ENCODE results near the gene EDRF1.

DNA sequence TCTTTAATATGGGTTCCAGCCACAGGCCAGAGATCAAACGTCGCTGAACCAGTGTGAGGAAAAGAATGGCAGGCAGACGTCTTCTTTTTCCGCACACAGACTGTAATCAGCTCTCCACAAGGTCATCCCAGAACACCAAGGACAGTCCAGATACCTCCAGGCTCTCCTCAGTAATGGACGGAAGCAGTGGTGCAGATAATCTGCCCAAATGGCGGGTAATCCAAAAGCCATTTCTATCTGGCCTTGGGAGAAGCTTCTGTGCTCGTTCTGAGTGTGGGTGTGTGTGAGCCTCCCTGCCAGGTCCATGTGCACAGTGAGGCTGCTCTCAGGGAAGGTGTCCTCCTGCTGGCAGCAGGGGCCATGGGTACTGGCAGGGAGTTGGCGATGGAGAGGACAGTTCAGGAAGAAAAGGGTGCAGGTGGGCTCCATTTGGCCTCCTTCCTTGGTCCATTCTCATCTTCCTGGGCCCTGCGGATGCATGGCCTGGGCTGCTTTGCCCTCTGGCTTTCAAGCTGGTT lies 21.0 kb upstream of the EDRF1 start:
- TF ChIP-seq POLR2A (IDR thresholded peaks at IDR 0.05; ENCODE audit: low read length): no peak
- no peak for TF ChIP-seq CHD4 (IDR thresholded peaks at IDR 0.05; ENCODE audit: borderline replicate concordance)
- no peak for TF ChIP-seq EP300 (IDR thresholded peaks at IDR 0.05)
- TF ChIP-seq ESRRA (IDR thresholded peaks at IDR 0.05; ENCODE audit: borderline replicate concordance, low read length): no peak
- no peak for TF ChIP-seq TP53 (CRISPR knock-in tag; IDR thresholded peaks at IDR 0.05)
- TF ChIP-seq, protein P1, sequence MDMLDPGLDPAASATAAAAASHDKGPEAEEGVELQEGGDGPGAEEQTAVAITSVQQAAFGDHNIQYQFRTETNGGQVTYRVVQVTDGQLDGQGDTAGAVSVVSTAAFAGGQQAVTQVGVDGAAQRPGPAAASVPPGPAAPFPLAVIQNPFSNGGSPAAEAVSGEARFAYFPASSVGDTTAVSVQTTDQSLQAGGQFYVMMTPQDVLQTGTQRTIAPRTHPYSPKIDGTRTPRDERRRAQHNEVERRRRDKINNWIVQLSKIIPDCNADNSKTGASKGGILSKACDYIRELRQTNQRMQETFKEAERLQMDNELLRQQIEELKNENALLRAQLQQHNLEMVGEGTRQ (IDR thresholded peaks at IDR 0.05): no peak

Data from A549 (cell line).